GM20431 (cell line): Measurements from ENCODE around the gene PRDM16.

ENCODE experiments used
- in situ Hi-C: fragments of 300-500 bp; cut with MseI, MboI; formaldehyde crosslinking; loops from one replicate; pipeline ENCODE4 v1.15.0; 2020; ENCODE audit warnings: low sequenced_read_pairs; ENCODE audit not compliant: unreplicated experiment

The PRDM16 gene

DNA sequence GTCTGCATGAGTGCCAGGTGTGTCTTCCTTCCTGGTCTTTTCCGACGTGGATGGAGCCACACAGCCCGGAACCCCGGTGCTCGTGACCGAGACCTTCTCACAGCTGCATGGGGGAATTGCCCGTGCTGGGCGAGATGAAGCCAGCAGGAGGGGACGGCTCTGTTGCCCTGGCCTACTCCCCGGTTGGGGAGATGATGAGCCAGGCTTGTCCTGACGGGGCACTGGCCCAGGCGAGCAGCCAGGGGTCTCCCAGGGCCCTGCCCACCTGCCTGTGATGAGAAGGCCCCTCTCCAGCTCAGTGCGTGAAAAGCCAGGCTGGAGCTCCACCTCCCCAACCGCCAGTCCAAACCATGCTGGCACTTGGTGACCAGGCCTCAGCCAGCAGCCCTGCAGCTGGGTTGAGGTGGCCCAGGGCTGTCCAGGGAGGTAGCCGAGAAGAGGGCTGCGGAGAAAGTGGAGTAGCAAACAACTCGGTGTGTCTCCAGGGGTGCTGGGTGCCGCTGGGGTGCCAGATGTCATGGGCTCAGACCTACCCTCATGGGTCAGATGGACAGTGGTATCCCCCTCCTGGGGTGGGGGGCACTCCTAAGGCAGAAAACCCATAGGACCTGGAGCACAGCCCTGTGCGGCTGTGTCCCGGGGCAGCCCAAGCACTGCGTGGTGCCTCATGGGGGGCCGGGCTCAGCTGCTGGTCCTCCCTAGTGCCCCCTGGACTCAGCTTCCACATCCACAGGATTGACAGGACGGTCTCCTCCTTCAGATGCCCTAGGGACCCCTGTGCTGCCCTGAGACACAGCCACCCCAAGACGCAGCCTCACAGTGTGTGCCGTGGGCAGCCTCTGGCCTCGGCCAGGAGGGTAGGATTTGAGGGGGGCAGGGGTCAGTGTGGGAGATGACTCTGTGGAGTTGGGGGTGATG lies 26.1 kb downstream of the PRDM16 start:
- in situ Hi-C loops: no loop called here

DNA sequence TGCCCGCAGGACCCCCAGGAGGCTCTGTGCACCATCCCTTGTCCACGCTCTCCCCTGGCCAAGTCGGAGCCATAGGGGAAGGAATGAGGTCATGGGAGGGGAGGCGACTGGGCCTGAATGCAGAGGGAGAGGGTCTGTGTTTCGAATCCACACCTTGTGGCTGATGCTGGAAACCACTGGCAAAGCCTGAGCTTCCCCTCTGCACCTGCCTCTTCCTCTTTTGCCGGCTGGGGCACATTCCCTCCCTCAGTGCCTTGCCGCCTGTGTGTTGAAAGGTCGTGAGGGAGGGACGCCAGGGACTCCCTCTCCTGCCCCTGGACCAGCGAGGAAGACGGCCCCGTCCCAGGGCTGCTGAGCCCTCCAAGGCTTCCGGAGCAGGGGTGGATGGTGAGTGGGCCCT lies 27.3 kb downstream of the PRDM16 start:
- in situ Hi-C loops: no loop called here

DNA sequence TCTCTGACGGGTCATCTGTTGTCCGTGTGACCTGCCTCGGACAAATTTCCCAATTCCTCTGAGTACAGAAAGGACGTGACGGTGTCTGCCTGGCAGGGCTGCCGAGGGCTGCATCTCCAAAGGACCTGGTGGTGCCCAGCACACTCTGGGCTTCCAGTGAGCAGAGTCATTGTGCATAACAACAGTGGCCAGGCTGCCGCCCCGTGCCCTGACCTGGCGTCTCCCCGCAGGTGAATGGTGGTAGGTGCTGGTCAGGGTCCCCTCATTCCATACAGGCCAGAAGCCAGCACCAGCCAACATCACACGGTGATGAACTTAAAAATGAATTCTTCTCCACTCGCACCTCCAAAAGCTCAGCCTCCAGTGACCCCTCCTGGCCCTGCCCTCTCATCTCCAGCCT lies 28.2 kb downstream of the PRDM16 start:
- in situ Hi-C loops: no loop called here

DNA sequence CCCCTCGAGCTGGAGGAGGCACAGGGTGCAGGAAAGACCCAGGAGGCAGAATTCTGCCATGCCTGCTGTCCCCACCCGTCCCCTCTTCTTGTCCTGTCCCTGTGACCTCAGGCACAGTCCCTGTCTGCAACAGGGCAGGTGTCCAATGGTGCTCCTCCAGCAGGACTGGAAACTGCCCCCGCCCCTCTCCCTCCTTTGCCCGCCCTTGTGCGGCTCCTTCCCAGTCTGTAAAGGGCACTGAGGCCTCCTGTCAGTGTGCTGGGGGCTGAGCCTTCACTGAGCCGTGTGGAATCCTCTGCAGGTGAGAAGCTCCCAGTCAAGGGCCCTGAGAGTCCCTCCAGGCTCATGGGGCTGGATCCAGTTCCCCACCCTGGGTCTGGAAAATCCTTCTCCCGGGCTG lies 28.9 kb downstream of the PRDM16 start:
- in situ Hi-C loops: no loop called here

DNA sequence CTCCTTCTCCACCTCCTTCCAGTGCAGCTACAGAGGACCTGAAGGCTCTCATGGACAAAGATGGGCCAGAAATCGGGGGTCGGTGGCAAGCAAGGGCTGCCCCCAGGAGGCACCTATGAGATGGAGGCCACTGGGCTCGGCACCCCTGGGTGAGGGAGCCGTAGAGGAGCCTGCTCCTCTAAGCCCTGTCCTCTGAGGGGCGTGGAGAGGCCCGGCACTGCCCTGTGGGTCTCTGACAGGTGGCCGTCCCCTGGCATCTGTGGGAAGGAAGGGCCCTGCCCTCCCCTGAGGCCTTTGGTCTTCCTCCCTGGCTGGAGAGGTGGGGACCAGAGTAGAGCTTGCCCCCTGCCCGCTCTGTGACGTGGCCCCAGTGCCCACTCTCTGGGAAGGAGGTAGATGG lies 30.9 kb downstream of the PRDM16 start:
- in situ Hi-C loops: no loop called here

DNA sequence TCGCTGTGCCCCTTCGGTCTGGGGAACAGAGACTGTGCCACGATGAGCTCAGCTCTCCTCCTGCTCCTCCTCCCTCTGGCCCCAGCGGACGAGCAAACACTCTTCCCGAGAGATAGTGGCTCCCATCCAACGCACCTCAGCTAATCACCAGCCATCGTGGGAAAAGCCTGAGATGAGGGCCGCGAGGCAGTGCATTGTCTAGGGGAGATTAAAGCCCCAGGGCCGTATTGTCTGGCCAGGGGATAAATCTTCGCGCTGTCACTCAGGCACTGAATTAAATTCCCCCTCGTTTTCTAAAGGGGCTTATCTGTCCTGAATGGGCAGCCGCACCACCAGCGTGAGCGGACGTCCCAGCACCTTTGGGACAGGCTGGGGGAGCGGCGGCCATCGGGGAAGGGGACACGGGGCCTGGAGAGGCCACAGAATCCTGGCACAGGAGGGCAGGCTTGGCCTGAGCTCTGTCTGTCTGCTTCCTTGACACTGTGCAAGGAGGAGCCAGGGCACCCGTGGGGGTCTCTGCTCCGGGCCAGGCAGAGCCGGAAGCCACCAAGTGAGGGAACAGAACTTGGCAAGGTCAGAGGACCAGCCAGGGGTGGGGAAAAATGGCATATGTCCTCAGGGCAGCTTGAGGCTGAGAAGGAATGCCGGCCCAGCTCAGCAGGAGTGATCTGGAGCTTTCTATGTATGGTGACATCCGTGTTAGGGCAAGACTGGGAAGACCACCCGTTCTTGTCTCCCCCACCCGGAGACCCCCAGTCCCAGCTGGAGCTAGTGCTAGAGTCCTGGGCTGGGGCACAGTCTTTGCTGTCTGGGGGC lies 32.3 kb downstream of the PRDM16 start:
- in situ Hi-C loops: no loop called here

DNA sequence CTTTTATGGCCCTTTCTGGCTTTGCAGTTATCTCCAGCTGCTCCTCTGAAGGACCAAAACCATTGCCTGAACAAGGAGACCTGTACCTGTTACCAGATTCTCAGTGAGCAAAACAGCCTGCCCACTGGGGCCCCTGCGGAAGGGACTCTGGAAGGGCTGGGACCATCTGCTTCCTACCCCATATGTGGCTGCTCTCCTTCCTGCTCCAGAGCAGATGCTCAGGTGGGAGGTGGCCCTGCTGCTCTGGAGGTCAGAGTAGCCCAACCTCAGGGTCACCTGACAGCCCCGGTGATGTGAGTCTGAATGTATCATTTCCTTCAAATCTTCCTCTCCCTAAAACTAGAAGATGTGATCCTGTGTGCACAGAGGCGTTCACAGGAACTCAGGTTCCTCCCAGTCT lies 33.6 kb downstream of the PRDM16 start:
- in situ Hi-C loops: no loop called here

DNA sequence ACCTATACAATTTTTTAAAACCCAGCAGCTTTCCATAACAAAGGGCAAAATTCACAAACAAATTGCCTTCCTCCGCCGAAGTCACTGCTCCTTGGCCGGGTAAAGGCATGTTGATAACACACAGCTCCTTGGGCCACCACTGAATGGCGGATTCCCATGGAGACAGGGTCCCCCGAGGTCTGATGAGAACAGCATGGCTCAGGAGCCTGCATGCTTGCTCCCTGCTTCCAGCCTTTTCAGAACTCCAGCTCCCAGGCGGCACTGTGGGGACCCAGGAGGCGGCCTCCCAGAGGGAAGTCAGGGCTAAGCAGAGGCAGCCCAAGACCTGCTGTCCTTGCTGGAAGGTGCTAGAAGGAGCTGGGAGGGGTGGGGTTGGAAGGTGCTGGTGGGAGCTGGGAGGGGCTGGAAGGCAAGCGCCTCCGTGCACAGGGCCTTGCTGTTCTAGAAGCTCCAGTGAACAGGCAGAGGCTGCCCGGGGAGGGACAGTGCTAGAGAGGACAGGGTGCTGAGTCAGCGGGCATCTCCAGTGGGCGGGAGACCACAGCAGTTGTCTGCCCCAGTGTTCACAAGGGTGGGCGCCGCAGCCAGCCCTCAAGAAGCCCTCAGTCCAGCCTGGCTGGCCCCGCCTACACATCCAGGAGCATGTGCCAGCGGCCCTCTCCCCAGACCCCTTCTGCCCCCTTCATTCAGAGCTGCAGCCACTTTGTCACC lies 35.1 kb downstream of the PRDM16 start:
- in situ Hi-C loops: no loop called here

DNA sequence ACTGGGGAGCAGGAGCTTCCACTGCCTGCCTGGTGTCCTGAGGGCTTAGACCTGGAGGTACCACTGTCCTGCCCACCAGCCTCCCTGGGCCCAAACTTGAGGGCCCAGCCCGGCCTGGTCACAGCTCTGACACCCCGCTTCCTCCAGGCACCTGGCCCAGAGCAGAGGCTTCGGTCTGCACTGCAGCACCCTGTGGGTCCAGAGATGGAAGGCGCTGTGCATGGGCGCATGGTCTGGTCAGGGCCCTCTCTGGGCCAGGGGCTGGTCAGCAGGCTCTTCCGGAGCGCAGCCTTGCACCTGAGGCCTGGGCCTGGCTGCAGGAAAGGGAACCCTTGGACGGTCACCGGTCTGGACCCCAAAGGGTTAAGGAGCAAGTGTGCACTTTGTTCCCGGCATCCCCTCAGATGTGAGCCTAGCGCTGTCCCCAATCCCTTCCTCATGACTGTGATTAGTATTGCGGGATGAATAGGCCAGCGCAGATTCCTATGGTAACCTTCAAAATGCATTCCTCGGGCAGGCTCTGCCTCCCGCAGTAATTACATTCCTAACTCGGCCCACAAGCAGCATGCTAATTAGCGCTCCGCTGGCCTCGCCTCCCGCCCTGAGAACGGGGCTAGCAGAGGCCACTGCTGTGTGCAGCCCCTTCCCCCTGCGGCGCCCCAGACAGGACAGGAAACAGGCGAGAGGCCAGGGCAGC lies 36.3 kb downstream of the PRDM16 start:
- in situ Hi-C loops: no loop called here

DNA sequence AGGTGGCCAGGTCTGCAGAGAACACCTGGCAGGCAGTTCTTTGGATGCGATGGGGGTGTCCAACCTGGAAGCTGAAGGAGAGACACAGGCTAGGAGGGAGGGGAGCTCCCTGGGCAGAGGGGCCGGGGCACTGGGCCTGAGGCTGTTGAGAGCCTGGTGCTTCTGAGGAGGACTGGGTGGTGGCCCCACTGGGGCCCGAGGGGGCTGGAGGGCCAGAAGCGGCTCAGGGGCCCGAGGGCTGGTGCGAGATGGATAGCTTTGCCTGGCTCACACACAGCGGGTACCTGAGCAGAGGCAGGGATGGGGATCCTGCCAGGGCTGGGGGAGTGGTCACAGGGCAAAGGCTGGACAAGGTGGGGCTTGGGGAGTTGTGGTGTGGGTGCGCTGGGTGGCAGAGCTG lies 37.2 kb downstream of the PRDM16 start:
- in situ Hi-C loops: no loop called here

DNA sequence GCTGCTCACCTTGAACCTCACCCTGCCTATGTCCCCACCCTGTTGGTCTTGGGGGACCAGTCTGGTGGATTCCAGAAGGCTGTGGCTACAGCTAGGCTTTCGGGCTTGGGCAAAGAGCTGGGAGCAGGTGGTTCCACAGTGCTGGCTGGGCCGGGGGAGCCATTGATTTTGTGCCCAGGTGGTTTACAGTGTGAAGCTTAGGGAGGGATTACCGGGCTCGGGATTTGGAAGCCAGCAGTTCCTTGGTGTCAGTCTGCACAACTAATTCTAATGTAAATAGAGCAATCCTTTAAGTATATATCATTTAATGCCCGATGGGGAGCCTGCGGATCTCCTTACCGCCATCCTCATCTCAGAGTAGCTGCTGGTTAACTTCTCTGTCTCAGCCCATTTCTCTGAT lies 38.2 kb downstream of the PRDM16 start:
- in situ Hi-C loops: no loop called here

DNA sequence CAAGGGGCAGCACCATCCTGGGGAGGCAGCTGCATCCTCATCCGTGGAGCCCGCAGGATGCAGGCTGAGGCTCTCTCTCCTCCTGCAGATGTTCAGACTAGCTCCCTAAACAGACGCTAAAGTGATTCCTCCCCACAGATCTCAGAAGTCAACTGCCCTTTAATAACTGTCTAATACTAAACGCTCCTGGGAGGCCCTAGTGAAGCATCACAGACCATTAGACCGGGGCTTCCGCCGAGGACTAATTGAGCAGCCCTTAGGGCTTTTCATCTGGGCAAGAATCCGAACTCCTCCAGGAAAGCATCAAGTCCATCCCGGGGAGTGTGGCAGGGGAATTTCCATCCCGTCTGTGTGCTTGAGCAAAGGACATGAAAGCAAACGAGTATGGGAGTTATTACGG lies 40.4 kb downstream of the PRDM16 start:
- in situ Hi-C loops: no loop called here

DNA sequence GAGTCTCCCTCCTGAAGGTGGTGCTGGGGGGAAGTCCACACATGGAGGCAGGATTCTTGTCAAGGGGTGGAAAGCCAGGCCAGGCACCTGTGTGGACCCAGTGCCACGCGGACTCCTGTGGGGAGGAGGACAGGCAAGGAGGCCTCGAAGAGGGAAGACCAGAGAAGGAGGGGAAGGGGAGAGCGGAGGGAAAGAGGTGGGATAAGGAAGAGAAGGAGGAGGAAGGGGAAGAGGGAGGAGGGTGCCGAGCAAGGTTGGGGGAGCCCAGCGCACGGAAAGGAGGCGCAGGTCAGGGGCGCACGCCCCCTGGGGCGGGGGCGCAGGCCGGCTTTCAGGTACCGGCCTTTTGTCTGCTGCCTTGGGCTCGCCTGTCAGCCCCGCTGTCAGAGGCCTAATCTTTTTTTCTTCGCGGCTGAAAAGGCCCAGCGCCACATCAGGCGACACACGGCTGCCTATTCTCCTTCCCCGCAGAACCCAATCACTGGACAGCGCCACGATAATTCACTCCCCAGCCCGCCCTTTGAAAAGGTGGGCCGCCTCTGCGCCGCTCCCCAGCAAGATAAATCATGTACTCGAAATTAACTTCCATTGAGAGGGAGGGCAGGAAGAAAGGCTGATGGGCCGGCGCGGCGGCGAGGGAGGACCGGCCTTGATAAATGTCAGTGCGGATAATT lies 42.5 kb downstream of the PRDM16 start:
- in situ Hi-C loops: no loop called here

DNA sequence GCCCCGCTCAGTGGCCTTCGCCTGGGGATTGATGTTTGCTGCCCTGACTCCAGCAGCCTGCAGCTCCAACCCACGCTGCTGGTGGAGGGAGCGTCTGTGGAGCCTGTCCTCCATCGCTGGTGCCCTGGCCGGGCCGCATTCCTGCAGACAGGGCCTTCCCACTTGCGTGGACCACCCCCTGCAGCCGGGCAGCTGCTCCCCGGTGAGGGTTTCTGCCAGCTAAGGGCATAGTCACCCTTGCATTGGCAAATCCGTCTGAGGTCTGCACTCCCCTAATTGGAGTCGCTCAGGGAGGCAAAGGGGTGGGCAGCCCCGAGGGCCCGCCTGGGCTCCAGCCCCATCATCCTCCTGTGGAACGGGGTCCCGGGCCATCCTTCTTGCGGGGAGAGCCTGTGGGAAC lies 43.5 kb downstream of the PRDM16 start:
- in situ Hi-C loops: no loop called here

DNA sequence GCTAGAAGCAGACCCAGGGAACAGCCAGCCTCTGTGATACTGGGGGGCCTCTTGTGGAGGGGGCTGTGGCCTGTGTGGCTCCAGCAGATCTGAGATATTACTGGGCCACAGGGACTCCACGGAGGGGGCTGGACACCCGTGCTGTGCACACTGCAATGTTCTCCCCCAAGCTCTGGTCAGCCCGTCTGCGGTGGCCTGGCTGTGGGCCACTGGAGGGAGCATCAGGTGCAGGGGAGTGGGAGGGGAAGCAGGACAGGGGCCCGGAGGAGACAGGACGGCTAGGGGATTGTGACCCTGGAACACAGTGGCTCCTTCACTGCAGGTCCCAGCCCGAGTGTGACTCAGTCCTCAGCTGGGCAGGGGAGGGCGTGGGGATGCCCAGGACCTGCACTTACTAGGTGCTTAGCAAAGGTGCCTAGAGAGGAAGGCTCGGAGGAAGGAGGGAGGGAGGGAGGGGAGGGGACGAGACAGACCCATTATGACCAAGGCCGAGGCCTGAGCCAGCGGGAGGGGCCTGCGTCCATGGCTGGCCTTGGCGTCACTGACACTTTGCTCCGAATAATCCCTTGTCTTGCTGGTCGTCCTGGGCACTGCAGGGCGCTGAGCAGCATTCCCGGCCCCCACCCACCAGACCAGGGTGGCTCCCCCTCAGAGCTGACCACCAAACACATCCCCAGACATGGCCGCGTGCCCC lies 44.2 kb downstream of the PRDM16 start:
- in situ Hi-C loops: no loop called here

DNA sequence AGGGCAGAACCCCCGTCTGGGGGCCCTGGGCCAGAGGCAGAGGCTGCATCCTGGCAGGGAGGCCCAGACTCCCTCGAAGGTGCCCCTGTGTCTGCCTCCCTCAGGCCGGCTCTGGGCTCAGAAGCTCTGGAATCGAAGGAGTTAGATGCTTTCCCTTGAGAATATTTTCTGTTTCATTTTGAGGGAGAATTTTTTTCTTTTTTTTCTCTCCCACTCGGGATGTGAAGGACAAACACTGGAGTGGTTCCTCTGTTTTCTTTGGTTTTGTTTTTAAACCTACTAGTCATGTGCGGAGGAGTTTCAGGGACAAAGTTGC lies 44.7 kb downstream of the PRDM16 start:
- in situ Hi-C loops: no loop called here

DNA sequence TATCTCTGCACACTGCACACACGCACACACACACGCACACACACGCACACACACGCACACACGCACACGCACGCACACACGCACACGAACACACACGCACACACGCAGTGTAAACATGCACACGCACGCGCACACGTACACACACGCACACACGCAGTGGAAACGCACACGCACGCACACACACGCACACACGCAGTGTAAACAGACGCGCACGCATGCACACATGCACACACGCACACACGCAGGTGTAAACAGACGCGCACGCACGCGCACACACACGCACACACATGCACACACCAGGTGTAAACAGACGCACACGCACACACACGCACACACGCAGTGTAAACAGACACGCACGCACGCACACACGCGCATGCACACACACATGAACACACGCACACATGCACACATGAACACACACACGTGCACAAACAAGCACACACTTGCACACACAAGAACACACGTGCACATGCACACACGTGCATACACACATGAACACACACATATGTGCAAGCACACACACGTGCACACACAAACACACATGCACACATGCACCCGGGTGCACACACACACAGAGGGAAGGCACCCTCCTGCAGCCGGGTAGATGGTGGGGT lies 45.2 kb downstream of the PRDM16 start:
- in situ Hi-C loops: no loop called here

DNA sequence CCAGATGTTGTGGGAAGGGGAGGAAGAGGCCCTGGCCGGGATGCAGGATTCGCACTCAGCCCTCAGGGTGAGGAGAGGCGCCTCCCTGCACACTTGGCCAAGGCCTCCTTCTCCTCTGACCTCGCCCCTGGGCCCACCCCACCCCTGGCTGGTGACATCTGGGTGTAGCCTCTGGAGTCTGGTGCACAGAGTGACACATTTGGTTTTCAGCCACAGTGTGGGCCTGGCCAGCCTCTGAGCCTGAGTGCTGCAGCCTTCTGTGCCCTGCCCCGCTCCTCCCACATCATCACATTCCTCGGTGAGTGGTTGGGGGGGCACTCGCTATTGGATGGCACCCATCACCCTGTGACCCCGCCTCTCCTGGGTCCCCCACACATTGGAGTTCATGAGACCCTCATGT lies 45.8 kb downstream of the PRDM16 start:
- in situ Hi-C loops: no loop called here
